ENCODE measurements around the gene FBN1. TPM values are rescaled to one million over a fixed set of nuclear protein-coding genes. Genes with fewer than 3 reads are reported as not detected.

The FBN1 gene
- total RNA-seq, 1 donor from 2014 or later: 0.80 TPM

DNA sequence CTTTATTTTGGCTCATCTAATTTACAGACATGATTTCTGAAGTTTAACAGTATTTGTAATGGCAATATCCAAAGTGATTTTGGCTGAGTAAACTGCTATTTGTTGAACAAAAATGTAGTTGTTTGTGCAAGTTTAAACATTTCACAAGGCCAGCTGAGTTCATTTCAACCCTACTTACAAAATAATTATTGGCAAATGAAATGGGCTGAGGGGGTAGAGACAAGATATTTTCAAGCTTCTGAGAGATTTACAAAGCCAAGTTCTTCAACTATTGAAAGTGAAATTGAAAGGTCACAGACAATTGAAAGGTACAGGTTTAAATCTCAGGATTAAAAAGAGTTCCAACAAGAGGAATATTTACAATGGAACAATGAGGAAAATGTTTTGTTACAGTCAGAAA is 237.2 kb downstream of the FBN1 start:
- no peaks in the 10 kb centered on the region for H3K36me3 Mint-ChIP-seq (ENCODE audit: low read depth)
- no peak overlapping the region for H3K27ac Mint-ChIP-seq
- intact Hi-C loops (cut with micrococcal nuclease): no loop called here
- H3K27me3 Mint-ChIP-seq (ENCODE audit: low read depth): peaks cover 6% of the 10 kb centered on the region
- no peak overlapping the region for H3K4me3 Mint-ChIP-seq (ENCODE audit: low read depth)
- no peak for DNase-seq (ENCODE audit: low spot score)
- no peaks in the 10 kb centered on the region for H3K9me3 Mint-ChIP-seq
- no peaks in the 10 kb centered on the region for H3K4me1 Mint-ChIP-seq (ENCODE audit: low read depth)

GRCh38 chr15:48407646-48408045 is 237.9 kb downstream of the FBN1 start:
- Mint-ChIP-seq H3K9me3 (no peaks in the 10 kb centered on the region), H3K36me3 (ENCODE audit: low read depth) (no peaks in the 10 kb centered on the region), H3K27ac (no peak overlapping the region), H3K27me3 (ENCODE audit: low read depth) (peaks cover 6% of the 10 kb centered on the region), H3K4me3 (ENCODE audit: low read depth) (no peak overlapping the region), H3K4me1 (ENCODE audit: low read depth) (no peaks in the 10 kb centered on the region)
- DNase-seq (ENCODE audit: low spot score): no peak
- intact Hi-C loops (cut with micrococcal nuclease): no loop called here

GRCh38 chr15:48406911-48407310 is 238.6 kb downstream of the FBN1 start:
- Mint-ChIP-seq H3K27ac (no peak overlapping the region), H3K4me3 (ENCODE audit: low read depth) (no peak overlapping the region), H3K27me3 (ENCODE audit: low read depth) (peaks cover 6% of the 10 kb centered on the region), H3K4me1 (ENCODE audit: low read depth) (no peaks in the 10 kb centered on the region), H3K36me3 (ENCODE audit: low read depth) (no peaks in the 10 kb centered on the region), H3K9me3 (no peaks in the 10 kb centered on the region)
- intact Hi-C loops (cut with micrococcal nuclease): no loop called here
- no peak for DNase-seq (ENCODE audit: low spot score)

GRCh38 chr15:48406266-48406891 is 239.1 kb downstream of the FBN1 start:
- DNase-seq (ENCODE audit: low spot score): no peak
- intact Hi-C loops (cut with micrococcal nuclease): no loop called here
- no peaks in the 10 kb centered on the region for H3K36me3 Mint-ChIP-seq (ENCODE audit: low read depth)
- H3K9me3 Mint-ChIP-seq: no peaks in the 10 kb centered on the region
- no peaks in the 10 kb centered on the region for H3K4me1 Mint-ChIP-seq (ENCODE audit: low read depth)
- H3K27me3 Mint-ChIP-seq (ENCODE audit: low read depth): peaks cover 6% of the 10 kb centered on the region
- no peak overlapping the region for H3K4me3 Mint-ChIP-seq (ENCODE audit: low read depth)
- H3K27ac Mint-ChIP-seq: no peak overlapping the region

DNA sequence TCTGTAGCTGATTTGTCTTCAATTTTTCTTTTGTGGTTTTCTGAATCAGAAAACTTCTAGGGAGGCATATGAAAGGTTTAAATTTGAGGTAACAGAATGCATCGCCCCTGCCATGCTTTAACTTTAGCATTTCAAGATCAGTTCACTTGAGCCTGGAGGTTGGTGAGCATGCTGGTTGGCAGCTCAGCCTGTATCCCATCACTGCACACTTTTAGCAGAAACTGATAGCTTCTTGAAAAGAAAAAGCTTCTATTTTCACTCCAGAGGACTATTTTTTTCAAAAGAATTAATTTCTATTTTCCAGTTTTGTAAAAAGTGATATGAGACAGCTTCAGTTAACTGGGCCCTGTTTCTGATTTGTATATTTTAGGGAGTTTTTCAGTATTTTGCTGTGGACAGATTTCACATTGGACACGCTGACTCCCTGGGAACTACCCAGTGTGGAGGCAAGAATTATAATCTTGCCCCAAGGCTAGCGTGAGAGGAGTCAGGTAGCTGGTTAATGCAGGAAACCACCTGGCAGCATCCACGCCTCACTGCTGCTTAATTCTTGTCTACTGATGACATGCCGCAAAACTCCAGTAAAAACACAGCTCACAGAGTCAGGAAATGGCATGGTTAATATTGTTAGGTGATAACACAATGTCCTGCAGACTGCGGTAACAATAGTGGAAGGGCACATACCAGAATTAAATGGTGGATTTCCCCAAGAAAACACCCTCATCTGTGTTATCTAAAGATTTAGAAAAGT is 242.9 kb downstream of the FBN1 start:
- Mint-ChIP-seq H3K4me1 (ENCODE audit: low read depth) (no peaks in the 10 kb centered on the region), H3K27me3 (ENCODE audit: low read depth) (peaks cover 4% of the 10 kb centered on the region), H3K4me3 (ENCODE audit: low read depth) (no peak overlapping the region), H3K9me3 (no peaks in the 10 kb centered on the region), H3K36me3 (ENCODE audit: low read depth) (no peaks in the 10 kb centered on the region), H3K27ac (no peak overlapping the region)
- intact Hi-C loops (cut with micrococcal nuclease): no loop called here
- DNase-seq (ENCODE audit: low spot score): no peak

DNA sequence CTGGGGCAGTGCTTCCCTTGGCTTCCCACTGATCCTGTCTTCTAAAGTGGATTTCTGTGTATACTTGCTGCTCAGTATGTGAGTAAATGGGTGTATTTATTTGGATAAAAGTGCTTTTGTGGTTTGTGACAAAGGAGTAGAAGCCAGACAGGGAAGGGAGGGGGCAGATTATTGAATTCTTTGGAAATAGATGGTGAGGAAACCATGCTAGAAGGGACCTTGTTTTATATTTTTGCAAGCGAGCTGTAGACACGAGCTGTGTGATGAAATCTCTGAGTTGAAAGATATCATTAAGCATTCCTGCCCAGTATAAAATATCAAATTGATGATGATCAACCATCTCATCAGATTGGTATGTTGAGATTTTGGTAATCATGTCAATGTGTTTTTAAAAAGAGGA is 245.4 kb downstream of the FBN1 start:
- Mint-ChIP-seq H3K27ac (no peak overlapping the region), H3K27me3 (ENCODE audit: low read depth) (no peaks in the 10 kb centered on the region), H3K36me3 (ENCODE audit: low read depth) (no peaks in the 10 kb centered on the region), H3K4me3 (ENCODE audit: low read depth) (no peak overlapping the region), H3K4me1 (ENCODE audit: low read depth) (no peaks in the 10 kb centered on the region), H3K9me3 (no peaks in the 10 kb centered on the region)
- intact Hi-C loops (cut with micrococcal nuclease): no loop called here
- no peak for DNase-seq (ENCODE audit: low spot score)

DNA sequence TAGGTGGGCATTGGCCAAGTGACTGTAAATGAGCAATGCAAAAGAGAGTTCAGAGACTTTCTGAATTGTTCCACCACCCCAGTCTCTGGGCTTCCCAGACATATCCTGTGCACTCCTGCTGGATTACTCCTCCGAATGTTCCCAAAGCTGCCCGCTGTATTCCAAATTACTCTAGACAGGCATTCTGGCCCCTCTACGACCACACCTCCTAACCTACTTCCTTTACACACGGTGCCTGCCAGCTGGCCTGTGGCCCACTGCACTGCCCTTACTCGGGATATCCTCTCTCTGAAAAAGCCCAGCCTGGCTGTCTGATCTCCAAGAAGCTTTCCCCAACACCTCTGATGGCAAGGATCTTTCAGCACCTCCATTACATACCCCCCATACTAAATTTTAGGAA is 247.7 kb downstream of the FBN1 start:
- intact Hi-C loops (cut with micrococcal nuclease): no loop called here
- H3K27ac Mint-ChIP-seq: no peak overlapping the region
- no peak overlapping the region for H3K4me3 Mint-ChIP-seq (ENCODE audit: low read depth)

GRCh38 chr15:48396020-48396419 is 249.5 kb downstream of the FBN1 start:
- Mint-ChIP-seq H3K27me3 (ENCODE audit: low read depth) (no peaks in the 10 kb centered on the region), H3K9me3 (no peaks in the 10 kb centered on the region), H3K4me3 (ENCODE audit: low read depth) (no peak overlapping the region), H3K4me1 (ENCODE audit: low read depth) (no peaks in the 10 kb centered on the region), H3K36me3 (ENCODE audit: low read depth) (no peaks in the 10 kb centered on the region), H3K27ac (no peak overlapping the region)
- DNase-seq (ENCODE audit: low spot score): no peak
- intact Hi-C loops (cut with micrococcal nuclease): no loop called here

More for the DNA sequence above, 247.7 kb downstream of the FBN1 start:
- Mint-ChIP-seq H3K4me1 (ENCODE audit: low read depth) (no peaks in the 10 kb centered on the region), H3K36me3 (ENCODE audit: low read depth) (no peaks in the 10 kb centered on the region), H3K9me3 (no peaks in the 10 kb centered on the region), H3K27me3 (ENCODE audit: low read depth) (no peaks in the 10 kb centered on the region)
- no peak for DNase-seq (ENCODE audit: low spot score)

GRCh38 chr15:48395521-48396011 is 249.9 kb downstream of the FBN1 start:
- no peaks in the 10 kb centered on the region for H3K9me3 Mint-ChIP-seq
- no peak for DNase-seq (ENCODE audit: low spot score)
- intact Hi-C loops (cut with micrococcal nuclease): no loop called here
- no peak overlapping the region for H3K27ac Mint-ChIP-seq
- H3K4me3 Mint-ChIP-seq (ENCODE audit: low read depth): no peak overlapping the region
- no peaks in the 10 kb centered on the region for H3K4me1 Mint-ChIP-seq (ENCODE audit: low read depth)
- H3K27me3 Mint-ChIP-seq (ENCODE audit: low read depth): peaks cover under 1% of the 10 kb centered on the region
- no peaks in the 10 kb centered on the region for H3K36me3 Mint-ChIP-seq (ENCODE audit: low read depth)

DNA sequence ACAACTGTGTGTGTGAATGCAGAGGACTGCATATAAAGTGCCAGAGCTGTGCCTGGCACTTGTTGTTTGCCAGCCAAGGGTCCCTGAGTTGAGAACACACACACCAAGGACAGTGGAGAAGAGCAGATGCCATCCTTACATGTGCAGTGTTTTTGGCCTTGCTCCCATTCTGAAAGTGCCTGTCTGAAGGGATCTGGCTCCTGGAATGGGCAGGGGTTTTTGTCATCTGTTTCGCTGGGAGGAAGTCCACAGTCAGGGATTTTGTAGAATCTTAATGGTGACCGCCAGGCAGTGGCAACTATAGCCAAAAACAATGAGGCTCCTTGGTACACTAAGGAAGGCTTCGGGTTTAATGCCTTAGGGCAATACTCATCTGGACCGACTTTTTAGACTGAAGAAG is 250.5 kb downstream of the FBN1 start:
- intact Hi-C loops (cut with micrococcal nuclease): no loop called here
- Mint-ChIP-seq H3K4me1 (ENCODE audit: low read depth) (no peaks in the 10 kb centered on the region), H3K36me3 (ENCODE audit: low read depth) (no peaks in the 10 kb centered on the region), H3K27ac (no peak overlapping the region), H3K9me3 (no peaks in the 10 kb centered on the region), H3K4me3 (ENCODE audit: low read depth) (no peak overlapping the region), H3K27me3 (ENCODE audit: low read depth) (peaks cover 2% of the 10 kb centered on the region)
- DNase-seq (ENCODE audit: low spot score): no peak

DNA sequence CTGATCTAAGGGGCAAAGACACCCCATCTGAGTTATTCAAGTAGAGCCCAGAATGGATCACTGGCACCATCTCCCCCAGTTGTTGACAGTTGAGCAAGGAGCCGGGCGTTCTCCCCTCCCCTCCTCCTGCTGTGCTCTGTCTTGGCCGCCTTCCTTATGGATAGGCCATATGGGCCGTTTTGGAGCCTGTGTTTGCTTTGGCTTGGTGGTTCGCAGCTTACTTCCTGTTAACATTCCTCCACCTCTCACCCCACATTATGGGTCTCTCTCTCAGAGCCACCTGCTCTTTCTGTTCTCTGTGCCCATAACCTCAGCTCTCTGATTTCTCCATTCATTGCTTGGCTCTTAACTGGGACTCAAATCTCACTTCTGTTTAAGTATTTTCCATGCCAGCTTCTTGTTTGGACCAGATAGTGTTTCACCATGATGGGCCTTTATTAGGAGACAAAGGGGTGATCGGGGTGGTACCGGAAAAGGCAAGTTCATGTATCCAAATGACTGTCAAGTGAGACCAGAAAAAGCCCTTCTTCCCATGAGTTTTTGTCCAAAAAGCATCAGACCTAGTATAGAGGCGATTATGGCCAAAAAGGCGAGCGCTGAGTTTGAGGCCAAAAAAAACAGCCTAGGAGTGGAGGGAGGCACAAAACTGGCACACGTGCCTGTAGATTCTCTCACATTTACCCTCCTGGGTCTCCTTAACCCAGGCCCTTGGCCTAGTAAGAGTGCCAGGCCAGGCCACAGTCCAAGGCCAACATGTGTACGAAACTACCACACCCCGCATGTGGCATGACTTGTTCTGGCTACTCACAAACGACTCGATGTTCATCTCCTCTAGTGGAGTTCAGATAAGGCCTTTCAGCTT is 251.6 kb downstream of the FBN1 start:
- DNase-seq (ENCODE audit: low spot score): no peak
- Mint-ChIP-seq H3K9me3 (no peaks in the 10 kb centered on the region), H3K4me3 (ENCODE audit: low read depth) (no peak overlapping the region), H3K27ac (no peak overlapping the region), H3K4me1 (ENCODE audit: low read depth) (no peaks in the 10 kb centered on the region), H3K36me3 (ENCODE audit: low read depth) (no peaks in the 10 kb centered on the region), H3K27me3 (ENCODE audit: low read depth) (peaks cover 6% of the 10 kb centered on the region)
- intact Hi-C loops (cut with micrococcal nuclease): no loop called here

GRCh38 chr15:48392356-48392755 is 253.2 kb downstream of the FBN1 start:
- Mint-ChIP-seq H3K4me1 (ENCODE audit: low read depth) (no peaks in the 10 kb centered on the region), H3K9me3 (no peaks in the 10 kb centered on the region), H3K4me3 (ENCODE audit: low read depth) (no peak overlapping the region), H3K36me3 (ENCODE audit: low read depth) (no peaks in the 10 kb centered on the region), H3K27ac (no peak overlapping the region), H3K27me3 (ENCODE audit: low read depth) (peaks cover 7% of the 10 kb centered on the region)
- DNase-seq (ENCODE audit: low spot score): no peak
- intact Hi-C loops (cut with micrococcal nuclease): no loop called here

GRCh38 chr15:48391950-48392349 is 253.6 kb downstream of the FBN1 start:
- Mint-ChIP-seq H3K36me3 (ENCODE audit: low read depth) (no peaks in the 10 kb centered on the region), H3K4me1 (ENCODE audit: low read depth) (no peaks in the 10 kb centered on the region), H3K9me3 (no peaks in the 10 kb centered on the region), H3K4me3 (ENCODE audit: low read depth) (no peak overlapping the region), H3K27me3 (ENCODE audit: low read depth) (peaks cover 7% of the 10 kb centered on the region), H3K27ac (no peak overlapping the region)
- intact Hi-C loops (cut with micrococcal nuclease): no loop called here
- no peak for DNase-seq (ENCODE audit: low spot score)
